H1 (cell line): Measurements from ENCODE around the gene ZNF18. TPM values are rescaled to one million over a fixed set of nuclear protein-coding genes. Genes with fewer than 3 reads are reported as not detected.

Experiments used
- CEBPB ChIP-seq: IDR thresholded peaks from 2 replicates; pipeline ENCODE4 v1.6.1; 2012; ENCODE audit warnings: low read depth, low read length
- KDM4A ChIP-seq: IDR thresholded peaks from one replicate; pipeline ENCODE4 v1.7.1; 2012; ENCODE audit warnings: low read depth, mild to moderate bottlenecking, moderate library complexity, low read length, inconsistent platforms; ENCODE audit not compliant: severe bottlenecking
- RBBP5 ChIP-seq: IDR thresholded peaks from 2 replicates; pipeline ENCODE4 v1.7.1; 2012; ENCODE audit warnings: low read depth, mild to moderate bottlenecking, inconsistent platforms, low read length, moderate library complexity, borderline replicate concordance
- SUZ12 ChIP-seq: fragments of 200-600 bp; sonication (generic); IDR thresholded peaks from 2 replicates; pipeline ENCODE4 v1.6.1; 2012; ENCODE audit warnings: mild to moderate bottlenecking, inconsistent platforms, low read length, moderate library complexity, mixed read lengths
- TAF1 ChIP-seq: IDR thresholded peaks from 2 replicates; pipeline ENCODE4 v1.6.1; 2011; ENCODE audit warnings: mild to moderate bottlenecking, low read depth, low read length
- USF2 ChIP-seq: IDR thresholded peaks from 2 replicates; pipeline ENCODE4 v1.6.1; 2011; ENCODE audit warnings: low read length, improper control_type of control experiment
- polyA plus RNA-seq, 7 experiments: library from polyadenylated mRNA; depleted of rRNA in 3 of 7; stranded (reverse) in 5 of 7; unstranded in 2 of 7; fragments of >200 nt in 5 of 7; fragments of 200-250 nt in 2 of 7; gene quantifications; 1 replicate in 5 of 7; 2 replicates in 1 of 7; 4 replicates in 1 of 7; pipeline versions ENCODE4 v1.2.1 to v1.2.3, GENCODE V29; 2011 to 2013; ENCODE audit warnings: missing spikeins in 2 of 7, mixed read lengths in 2 of 7
- total RNA-seq: library from RNA; stranded (reverse); fragmentation: NEBNext Ultra II Directional; extraction: Animal tissue kit (Norgen Biotek cat#: 25700); gene quantifications from 2 replicates; pipeline ENCODE4 v1.2.1, GENCODE V29; 2021

ZNF18 gene
- total and polyA plus RNA-seq, 2 of the 8 experiments (the other 6 are each of a cell fraction or from before 2014, with no cell fraction given), result 3.0 to 9.9 TPM

- TF ChIP-seq KDM4A (no peak), TAF1 (no peak), CEBPB (no peak), RBBP5 (no peak), USF2 (no peak), SUZ12 (no peak)
Observed at GRCh38 chr17:12027658-12028057, 30.4 kb upstream of the ZNF18 start (continued).
